ENCODE measurements around the gene CEP112.

DNA sequence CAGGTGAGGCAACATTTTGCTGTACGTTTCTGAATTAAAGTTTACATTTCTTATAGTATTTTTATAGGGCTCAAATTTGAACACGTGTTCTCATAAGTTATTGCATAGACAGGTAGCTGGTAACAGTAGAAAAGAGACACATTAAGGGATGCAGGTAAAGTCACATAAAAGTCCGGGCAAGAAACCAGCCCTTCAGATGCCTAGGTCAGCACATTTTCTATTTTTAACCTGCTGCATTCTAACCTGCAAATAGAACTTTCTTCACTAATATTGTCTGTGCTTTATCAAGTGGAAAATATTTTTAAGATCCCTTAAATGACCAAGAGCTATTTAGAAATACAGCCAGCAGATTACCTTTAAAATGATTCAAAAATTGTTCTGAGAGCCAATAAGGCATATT lies 323.1 kb downstream of the CEP112 start:
- TF ChIP-seq CBFB (CRISPR knock-in tag; IDR thresholded peaks at IDR 0.05) (no peak), CHCHD3 (CRISPR knock-in tag; IDR thresholded peaks at IDR 0.05) (no peak), CBX5 (IDR thresholded peaks at IDR 0.05; ENCODE audit: borderline replicate concordance, low read depth) (no peak), ZNF3 (CRISPR knock-in tag; IDR thresholded peaks at IDR 0.05) (no peak), ILK (tag; IDR thresholded peaks at IDR 0.05; ENCODE audit: borderline replicate concordance, low read depth) (no peak)
